Measurements from ENCODE around the gene ZIC1. TPM values are rescaled to one million over a fixed set of nuclear protein-coding genes. Genes with fewer than 3 reads are reported as not detected.

Gene ZIC1
- total RNA-seq, 1 experiment from 2014 or later = not detected

GRCh38 chr3:147427746-147428145, 18.6 kb downstream of the ZIC1 start:
- Mint-ChIP-seq H3K27me3 (ENCODE audit: low read depth) (peaks cover 73% of the 10 kb centered on the region), H3K4me1 (peaks cover 18 to 21% of the 10 kb centered on the region in 2 experiments), H3K27ac (peak overlapping the region in 1 of 3 experiments; percentile 29; a peak in 1 of 7 replicates), H3K9me3 (no peaks in the 10 kb centered on the region; a peak in 1 of 5 replicates), H3K4me3 (no peak overlapping the region), H3K36me3 (ENCODE audit: insufficient read depth in 1 of 3, low read depth in 3 of 3) (no peaks in the 10 kb centered on the region)
- Histone ChIP-seq H3K27me3 (ENCODE audit: insufficient read depth, low read length) (peaks cover 24% of the 10 kb centered on the region), H4K91ac (ENCODE audit: insufficient read length, low read depth, low read length) (no peak overlapping the region), H3K79me1 (ENCODE audit: insufficient read depth, low read depth, low read length, poor library complexity, severe bottlenecking) (no peaks in the 10 kb centered on the region), H3K9ac (ENCODE audit: extremely low read depth, insufficient read length, low read length) (no peak overlapping the region), H3K4ac (ENCODE audit: low read depth, low read length) (no peak overlapping the region), H3K4me2 (ENCODE audit: insufficient read depth, insufficient read length, low read length) (no peak overlapping the region), H2BK12ac (ENCODE audit: insufficient read length, low read depth, low read length) (no peak overlapping the region), H2BK5ac (ENCODE audit: insufficient read length, low read length) (no peak overlapping the region), H3K18ac (ENCODE audit: insufficient read length, low read depth, low read length) (no peak overlapping the region), H4K8ac (replicated peaks; ENCODE audit: insufficient read length, low read depth, low read length) (no peak overlapping the region), H3K9me3 (ENCODE audit: control insufficient read depth, low read depth, low read length) (no peaks in the 10 kb centered on the region), H2AK5ac (ENCODE audit: insufficient read length, low read length) (no peak overlapping the region), H2AFZ (ENCODE audit: low read length) (no peak overlapping the region), H2BK120ac (ENCODE audit: low read depth, low read length, poor library complexity, severe bottlenecking) (no peak overlapping the region), H3K79me2 (ENCODE audit: insufficient read depth, low read length) (no peaks in the 10 kb centered on the region), H3K14ac (ENCODE audit: insufficient read depth, low read length) (no peak overlapping the region), H3K56ac (ENCODE audit: insufficient read length, low read depth, low read length) (no peak overlapping the region), H4K20me1 (ENCODE audit: control insufficient read depth, insufficient read depth, insufficient read length) (no peaks in the 10 kb centered on the region), H3K27ac (ENCODE audit: insufficient read length, low read depth, low read length) (no peak overlapping the region), H2BK20ac (ENCODE audit: low read depth, low read length, poor library complexity, severe bottlenecking) (no peak overlapping the region), H4K5ac (ENCODE audit: insufficient read length, low read depth, low read length) (no peak overlapping the region), H3K4me1 (ENCODE audit: insufficient read depth, low read length) (0 out of 2 replicates have a peak, but pooled peaks cover 2% of the 10 kb centered on the region), H3T11ph (ENCODE audit: low read length) (no peak overlapping the region), H3K23me2 (ENCODE audit: insufficient read length, low read depth, low read length, poor library complexity, severe bottlenecking) (peaks cover 9% of the 10 kb centered on the region), H2BK15ac (ENCODE audit: low read depth, low read length) (no peak overlapping the region), H3K23ac (ENCODE audit: insufficient read length, low read depth, low read length) (no peak overlapping the region)
- DNase-seq = no peak
- no CpG with 5 or more reads among the region's 3 CpGs for WGBS (ENCODE audit: extremely low coverage, insufficient read length, low lambda C conversion rate)
- TF ChIP-seq CTCF (conservative IDR thresholded peaks at IDR 0.05) = no peak
